ENCODE results near the gene IL16. TPM values are rescaled to one million over a fixed set of nuclear protein-coding genes. Genes with fewer than 3 reads are reported as not detected.

IL16 gene
- total RNA-seq, 1 donor from 2014 or later, result not detected

DNA sequence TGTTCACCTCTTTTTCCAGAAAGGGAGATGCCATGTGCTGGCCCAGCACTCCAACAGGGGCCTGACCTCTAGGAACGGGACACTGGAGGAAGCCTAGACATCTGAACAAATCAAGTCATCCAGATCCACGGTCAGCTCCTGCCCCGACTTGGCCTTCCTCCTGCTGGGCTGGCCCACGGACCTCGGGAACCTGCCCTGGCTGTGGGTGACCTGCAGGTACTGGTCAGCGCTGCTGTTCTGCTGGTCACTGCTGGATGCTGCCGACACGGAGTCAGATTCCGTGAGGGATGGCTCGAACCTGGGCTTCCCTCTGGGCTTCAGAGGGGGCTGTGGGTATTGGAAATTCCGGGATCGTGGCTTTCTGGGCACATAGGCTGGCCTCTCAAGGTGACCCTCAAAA, 135.6 kb downstream of the IL16 start:
- H3K4me3 ChIP-seq (ENCODE audit: low read depth, low read length), result no peak overlapping the region
- DNase-seq (ENCODE audit: low read depth), result no peak
- TF ChIP-seq, protein P1, sequence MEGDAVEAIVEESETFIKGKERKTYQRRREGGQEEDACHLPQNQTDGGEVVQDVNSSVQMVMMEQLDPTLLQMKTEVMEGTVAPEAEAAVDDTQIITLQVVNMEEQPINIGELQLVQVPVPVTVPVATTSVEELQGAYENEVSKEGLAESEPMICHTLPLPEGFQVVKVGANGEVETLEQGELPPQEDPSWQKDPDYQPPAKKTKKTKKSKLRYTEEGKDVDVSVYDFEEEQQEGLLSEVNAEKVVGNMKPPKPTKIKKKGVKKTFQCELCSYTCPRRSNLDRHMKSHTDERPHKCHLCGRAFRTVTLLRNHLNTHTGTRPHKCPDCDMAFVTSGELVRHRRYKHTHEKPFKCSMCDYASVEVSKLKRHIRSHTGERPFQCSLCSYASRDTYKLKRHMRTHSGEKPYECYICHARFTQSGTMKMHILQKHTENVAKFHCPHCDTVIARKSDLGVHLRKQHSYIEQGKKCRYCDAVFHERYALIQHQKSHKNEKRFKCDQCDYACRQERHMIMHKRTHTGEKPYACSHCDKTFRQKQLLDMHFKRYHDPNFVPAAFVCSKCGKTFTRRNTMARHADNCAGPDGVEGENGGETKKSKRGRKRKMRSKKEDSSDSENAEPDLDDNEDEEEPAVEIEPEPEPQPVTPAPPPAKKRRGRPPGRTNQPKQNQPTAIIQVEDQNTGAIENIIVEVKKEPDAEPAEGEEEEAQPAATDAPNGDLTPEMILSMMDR (IDR thresholded peaks at IDR 0.05; ENCODE audit: insufficient read depth, low read length, poor library complexity, severe bottlenecking), result no peak
- no peaks in the 10 kb centered on the region for H3K27me3 ChIP-seq (ENCODE audit: control insufficient read depth, insufficient read depth, low read length)
- no peaks in the 10 kb centered on the region for H3K36me3 ChIP-seq (ENCODE audit: control insufficient read depth, insufficient read depth, low read length)

DNA sequence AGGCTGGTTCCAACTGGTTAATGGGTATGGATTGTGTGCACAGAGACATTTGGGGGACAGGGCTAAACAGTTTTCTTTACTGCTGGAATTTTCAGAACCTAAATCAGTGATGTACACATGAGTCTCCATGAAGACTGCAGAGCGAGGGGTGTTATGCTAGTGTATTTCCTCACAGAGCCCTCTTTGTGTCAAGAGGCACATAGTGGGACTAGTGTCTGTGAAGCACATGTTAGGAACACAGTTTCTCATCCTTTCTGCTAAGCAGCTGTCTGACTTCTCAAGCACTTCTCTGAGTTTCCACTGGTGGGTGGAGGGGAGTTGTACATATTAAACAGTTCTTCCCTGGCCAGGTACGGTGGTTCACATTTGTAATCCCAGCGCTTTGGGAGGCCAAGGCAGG, 136.7 kb downstream of the IL16 start:
- Histone ChIP-seq H3K36me3 (ENCODE audit: control insufficient read depth, insufficient read depth, low read length) (no peaks in the 10 kb centered on the region), H3K27me3 (ENCODE audit: control insufficient read depth, insufficient read depth, low read length) (no peaks in the 10 kb centered on the region), H3K4me3 (ENCODE audit: low read depth, low read length) (no peak overlapping the region)
- TF ChIP-seq, protein P1 (IDR thresholded peaks at IDR 0.05; ENCODE audit: insufficient read depth, low read length, poor library complexity, severe bottlenecking), result no peak
- DNase-seq (ENCODE audit: low read depth), result no peak

DNA sequence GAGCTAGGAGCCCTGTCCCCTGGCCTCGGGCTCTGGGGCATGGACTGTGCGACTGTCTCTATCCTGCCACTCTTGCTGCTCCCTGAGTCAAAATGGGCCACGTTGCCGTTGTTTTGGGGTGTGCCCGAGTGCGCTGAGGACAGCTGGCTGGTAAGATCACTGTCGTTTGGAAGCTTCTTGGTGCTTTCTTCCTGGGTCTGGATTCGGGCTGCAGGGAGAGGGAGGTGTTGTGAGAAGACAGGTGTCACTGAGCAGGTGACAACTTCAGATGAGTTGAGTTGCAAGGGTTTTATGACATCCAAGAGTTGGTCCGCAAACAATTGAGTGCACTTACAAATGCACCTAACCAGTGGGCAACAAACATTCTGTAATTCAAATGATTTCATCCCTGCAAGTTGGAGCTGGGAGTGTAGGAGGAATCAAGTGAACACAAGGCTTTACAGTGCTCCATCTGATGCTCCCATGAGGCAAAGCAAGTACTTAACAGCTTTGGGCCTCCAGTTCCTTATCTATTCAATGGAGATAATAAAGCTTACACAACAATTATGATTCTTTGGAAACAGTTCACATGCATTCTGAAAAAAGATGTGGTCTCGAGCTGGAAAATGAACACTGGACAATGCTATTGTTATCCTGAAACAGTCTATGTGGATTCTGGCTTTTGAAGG, 138.2 kb downstream of the IL16 start:
- H3K4me3 ChIP-seq (ENCODE audit: low read depth, low read length), result no peak overlapping the region
- no peaks in the 10 kb centered on the region for H3K36me3 ChIP-seq (ENCODE audit: control insufficient read depth, insufficient read depth, low read length)
- H3K27me3 ChIP-seq (ENCODE audit: control insufficient read depth, insufficient read depth, low read length), result no peaks in the 10 kb centered on the region
- no peak for DNase-seq (ENCODE audit: low read depth)
- TF ChIP-seq, protein P1 (IDR thresholded peaks at IDR 0.05; ENCODE audit: insufficient read depth, low read length, poor library complexity, severe bottlenecking), result no peak

DNA sequence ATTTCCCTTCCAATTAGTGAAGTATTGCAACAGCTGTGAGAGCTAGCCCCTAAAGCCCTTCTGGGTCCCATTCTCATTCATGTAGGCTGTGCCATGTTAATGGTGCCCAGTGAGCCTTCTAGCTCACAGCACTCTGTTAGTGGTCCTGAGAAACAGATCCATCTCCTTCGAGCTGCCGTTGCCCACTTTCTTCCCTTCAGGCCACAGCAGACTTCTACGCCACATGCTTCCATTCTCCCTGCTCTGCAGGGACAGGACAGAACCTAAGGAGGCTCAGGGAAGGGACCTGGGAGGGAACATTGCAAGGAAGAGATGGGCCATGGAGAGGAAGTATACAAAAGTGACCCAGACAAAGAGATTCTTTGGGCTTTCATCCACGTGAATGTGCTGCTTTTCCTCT, 139.0 kb downstream of the IL16 start:
- Histone ChIP-seq H3K27me3 (ENCODE audit: control insufficient read depth, insufficient read depth, low read length) (no peaks in the 10 kb centered on the region), H3K36me3 (ENCODE audit: control insufficient read depth, insufficient read depth, low read length) (no peaks in the 10 kb centered on the region), H3K4me3 (ENCODE audit: low read depth, low read length) (no peak overlapping the region)
- no peak for DNase-seq (ENCODE audit: low read depth)
- TF ChIP-seq, protein P1 (IDR thresholded peaks at IDR 0.05; ENCODE audit: insufficient read depth, low read length, poor library complexity, severe bottlenecking), result no peak

DNA sequence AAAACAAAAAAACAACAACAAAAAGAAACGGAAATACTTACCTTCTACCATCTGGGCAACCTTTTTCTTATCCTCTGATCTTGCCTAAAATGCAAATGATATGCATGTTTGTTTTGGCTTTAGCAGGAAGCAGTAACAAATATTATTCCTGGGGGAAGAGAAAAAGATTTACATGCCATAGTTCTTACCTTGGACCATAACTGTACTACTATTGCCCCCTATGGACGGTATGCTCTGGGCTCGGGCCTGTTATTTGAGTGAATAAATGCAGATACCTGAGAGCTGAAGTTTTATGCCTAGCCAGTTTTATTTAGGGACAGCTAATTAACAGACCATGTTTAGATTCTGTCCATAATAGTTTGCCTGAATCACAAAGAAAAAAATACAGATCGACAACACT, 139.9 kb downstream of the IL16 start:
- peaks cover 2% of the 10 kb centered on the region for H3K27me3 ChIP-seq (ENCODE audit: control insufficient read depth, insufficient read depth, low read length)
- TF ChIP-seq, protein P1 (IDR thresholded peaks at IDR 0.05; ENCODE audit: insufficient read depth, low read length, poor library complexity, severe bottlenecking), result peak; percentile 47
- H3K4me3 ChIP-seq (ENCODE audit: low read depth, low read length), result no peak overlapping the region
- H3K36me3 ChIP-seq (ENCODE audit: control insufficient read depth, insufficient read depth, low read length), result no peaks in the 10 kb centered on the region
- no peak for DNase-seq (ENCODE audit: low read depth)

DNA sequence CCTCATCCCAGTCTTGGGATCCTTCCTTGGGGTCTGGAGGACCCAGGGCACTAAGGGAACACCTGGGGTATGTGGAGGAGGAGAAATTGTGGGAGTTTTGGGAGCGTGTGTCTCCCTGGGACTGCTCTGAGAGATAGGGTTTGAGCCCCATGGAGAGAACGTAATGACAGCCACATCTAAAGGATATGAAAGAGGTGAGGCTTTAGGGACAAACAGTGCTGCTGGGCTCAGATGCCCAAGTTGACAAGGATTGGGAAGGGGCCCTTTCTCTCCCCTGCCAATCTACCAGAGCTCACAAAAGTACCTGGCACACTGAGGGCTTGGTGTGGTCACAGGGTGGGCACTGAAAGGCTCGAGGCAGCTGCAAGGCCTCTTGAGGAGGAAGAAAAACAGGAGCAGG, 140.6 kb downstream of the IL16 start:
- Histone ChIP-seq H3K36me3 (ENCODE audit: control insufficient read depth, insufficient read depth, low read length) (no peaks in the 10 kb centered on the region), H3K27me3 (ENCODE audit: control insufficient read depth, insufficient read depth, low read length) (peaks cover 2% of the 10 kb centered on the region), H3K4me3 (ENCODE audit: low read depth, low read length) (no peak overlapping the region)
- TF ChIP-seq, protein P1 (IDR thresholded peaks at IDR 0.05; ENCODE audit: insufficient read depth, low read length, poor library complexity, severe bottlenecking), result no peak
- no peak for DNase-seq (ENCODE audit: low read depth)

Measured in kidney epithelial cell (primary cell).